GM12874 (cell line): Measurements from ENCODE around the gene TMEM117.

Source experiments
- TF ChIP-seq, protein P1 (sequence below): IDR thresholded peaks from 2 replicates; pipeline ENCODE4 v1.5.1; 2011; ENCODE audit warnings: low read depth, mild to moderate bottlenecking, control low read depth, low read length, moderate library complexity; ENCODE audit not compliant: insufficient read depth

TMEM117 gene

DNA sequence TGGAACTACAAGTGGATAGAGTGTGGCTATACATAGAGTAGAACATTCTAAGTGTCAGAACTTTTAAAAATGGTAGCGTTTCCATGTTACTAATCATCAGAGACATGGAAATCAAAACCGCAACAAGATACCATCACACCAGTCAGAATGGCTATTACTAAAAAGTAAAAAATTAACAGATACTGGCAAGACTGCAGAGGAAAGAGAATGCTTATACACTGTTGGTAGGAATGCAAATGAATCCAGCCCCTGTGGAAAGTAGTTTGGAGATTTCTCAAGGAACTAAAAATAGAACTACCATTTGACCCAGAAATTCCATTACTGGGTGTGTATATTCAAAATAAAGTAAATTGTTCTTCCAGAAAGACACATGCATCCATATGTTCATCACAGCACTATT is 521.6 kb downstream of the TMEM117 start:
- TF ChIP-seq, protein P1, sequence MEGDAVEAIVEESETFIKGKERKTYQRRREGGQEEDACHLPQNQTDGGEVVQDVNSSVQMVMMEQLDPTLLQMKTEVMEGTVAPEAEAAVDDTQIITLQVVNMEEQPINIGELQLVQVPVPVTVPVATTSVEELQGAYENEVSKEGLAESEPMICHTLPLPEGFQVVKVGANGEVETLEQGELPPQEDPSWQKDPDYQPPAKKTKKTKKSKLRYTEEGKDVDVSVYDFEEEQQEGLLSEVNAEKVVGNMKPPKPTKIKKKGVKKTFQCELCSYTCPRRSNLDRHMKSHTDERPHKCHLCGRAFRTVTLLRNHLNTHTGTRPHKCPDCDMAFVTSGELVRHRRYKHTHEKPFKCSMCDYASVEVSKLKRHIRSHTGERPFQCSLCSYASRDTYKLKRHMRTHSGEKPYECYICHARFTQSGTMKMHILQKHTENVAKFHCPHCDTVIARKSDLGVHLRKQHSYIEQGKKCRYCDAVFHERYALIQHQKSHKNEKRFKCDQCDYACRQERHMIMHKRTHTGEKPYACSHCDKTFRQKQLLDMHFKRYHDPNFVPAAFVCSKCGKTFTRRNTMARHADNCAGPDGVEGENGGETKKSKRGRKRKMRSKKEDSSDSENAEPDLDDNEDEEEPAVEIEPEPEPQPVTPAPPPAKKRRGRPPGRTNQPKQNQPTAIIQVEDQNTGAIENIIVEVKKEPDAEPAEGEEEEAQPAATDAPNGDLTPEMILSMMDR, result no peak

- TF ChIP-seq, protein P1, result no peak
These were observed 522.8 kb downstream of the TMEM117 start for GRCh38 chr12:44358636-44359035.

DNA sequence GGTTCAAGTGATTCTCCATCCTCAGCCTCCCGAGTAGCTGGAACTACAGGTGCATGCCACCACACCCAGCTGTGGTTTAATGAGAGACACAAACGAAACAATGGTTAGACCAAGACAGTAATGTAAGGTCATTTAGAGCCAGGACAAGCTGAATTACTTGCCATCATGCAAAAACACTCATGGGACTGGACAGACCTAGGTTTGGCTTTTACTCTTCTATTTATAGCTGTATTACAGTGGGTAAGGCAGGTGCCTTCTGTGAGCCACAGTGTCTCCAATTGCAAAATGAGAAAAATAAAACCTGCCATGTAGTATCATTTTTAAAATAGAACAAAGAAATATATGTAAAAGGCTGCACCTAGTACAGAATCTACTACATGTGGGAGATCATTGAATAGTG is 527.1 kb downstream of the TMEM117 start:
- TF ChIP-seq, protein P1, result no peak

DNA sequence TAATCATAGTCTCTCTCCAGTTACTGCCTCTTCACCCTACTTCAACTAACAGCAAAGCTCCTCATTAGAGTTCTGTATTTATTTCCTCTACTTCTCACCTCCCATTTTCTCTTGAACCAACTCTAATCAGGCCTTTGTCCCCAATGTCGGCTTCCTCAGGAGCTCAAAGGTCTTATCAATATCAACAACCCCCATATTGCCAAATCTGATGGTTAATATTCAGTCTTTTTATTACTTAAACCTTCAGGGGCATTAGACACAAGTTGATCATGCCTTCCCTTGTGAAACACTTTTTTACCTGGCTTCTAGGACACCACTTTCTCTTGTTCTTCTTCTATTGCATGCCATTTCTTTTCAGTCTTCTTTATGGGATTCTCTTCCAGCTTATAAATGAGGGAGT is 531.3 kb downstream of the TMEM117 start:
- TF ChIP-seq, protein P1, result no peak

- TF ChIP-seq, protein P1, result no peak
These were observed 532.0 kb downstream of the TMEM117 start for GRCh38 chr12:44367916-44368315.

DNA sequence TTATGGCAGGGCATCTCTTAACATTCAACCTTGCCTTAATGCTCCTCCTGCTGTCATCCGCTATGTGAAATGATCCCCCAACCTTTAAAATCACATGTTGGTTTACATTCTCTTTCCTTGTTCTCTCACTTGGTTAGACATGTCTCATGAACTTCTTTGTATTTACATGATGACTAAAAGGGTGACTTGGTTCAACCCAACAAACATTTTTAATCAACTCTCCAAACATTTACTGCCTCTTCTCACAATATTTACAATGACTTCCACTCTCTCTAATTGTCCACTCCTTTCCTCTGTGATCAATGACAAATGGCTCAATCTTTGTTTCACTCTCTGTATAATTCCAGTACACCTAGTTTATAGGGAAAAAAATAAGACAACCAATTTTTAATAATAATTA is 534.1 kb downstream of the TMEM117 start:
- TF ChIP-seq, protein P1, result no peak

- TF ChIP-seq, protein P1, result no peak
These were observed 535.1 kb downstream of the TMEM117 start for GRCh38 chr12:44370982-44371381.

DNA sequence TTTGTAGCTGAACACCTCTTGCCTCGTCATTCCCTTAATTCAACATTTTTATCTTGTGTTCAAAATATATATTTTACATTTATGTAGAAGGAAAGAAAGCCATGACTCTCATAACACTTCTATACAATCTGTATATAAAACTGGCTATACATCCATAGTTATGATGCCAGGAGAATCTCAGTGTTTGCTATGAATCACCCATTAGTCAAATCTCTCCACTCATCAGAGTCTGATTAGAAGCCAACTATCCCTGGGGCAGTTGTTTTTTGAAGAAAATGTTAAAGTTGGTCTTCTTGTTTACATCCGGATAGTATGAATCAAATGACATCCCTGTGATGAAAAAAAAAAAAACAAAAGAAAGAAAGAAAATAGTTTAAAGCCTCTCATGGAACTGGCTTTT is 536.4 kb downstream of the TMEM117 start:
- TF ChIP-seq, protein P1, result no peak
